ENCODE results near the gene MEF2A. TPM values are rescaled to one million over a fixed set of nuclear protein-coding genes. Genes with fewer than 3 reads are reported as not detected.

MEF2A gene
- total RNA-seq, 2 donors from 2014 or later: 164 to 168 TPM

DNA sequence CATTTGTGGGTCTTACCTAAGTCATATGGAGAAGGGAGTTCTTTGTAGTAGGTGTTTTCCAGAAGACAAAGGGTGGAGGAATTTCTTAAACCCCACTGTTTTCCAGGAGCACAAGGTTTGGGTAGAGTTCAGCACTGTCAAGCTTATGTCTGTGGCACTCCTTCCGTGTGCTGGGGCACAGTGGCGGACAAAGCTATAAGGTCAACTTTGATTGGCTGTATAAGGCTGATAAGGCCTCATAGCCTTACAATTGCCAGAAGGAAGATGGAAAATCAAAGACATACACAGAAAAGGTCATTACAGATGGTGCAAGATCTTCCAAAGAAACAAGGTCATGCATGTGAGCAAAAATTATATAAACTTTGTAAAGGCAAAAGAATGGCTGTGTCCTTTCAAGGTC is 170.9 kb downstream of the MEF2A start:
- no peak overlapping the region for H3K4me3 ChIP-seq
- no peaks in the 10 kb centered on the region for H3K9me3 ChIP-seq
- ATAC-seq (ENCODE audit: insufficient number of reproducible peaks, low FRiP score, low read depth) (no peak), DNase-seq (ENCODE audit: low spot score) (no peak)
- peaks cover 2 to 9% of the 10 kb centered on the region in 2 donors for H3K4me1 ChIP-seq (ENCODE audit: control insufficient read depth in 1 of 2, low read depth in 2 of 2)
- H3K27me3 ChIP-seq (replicated peaks; ENCODE audit: insufficient read depth): no peaks in the 10 kb centered on the region
- H3K36me3 ChIP-seq: no peaks in the 10 kb centered on the region
- TF ChIP-seq, protein P1, sequence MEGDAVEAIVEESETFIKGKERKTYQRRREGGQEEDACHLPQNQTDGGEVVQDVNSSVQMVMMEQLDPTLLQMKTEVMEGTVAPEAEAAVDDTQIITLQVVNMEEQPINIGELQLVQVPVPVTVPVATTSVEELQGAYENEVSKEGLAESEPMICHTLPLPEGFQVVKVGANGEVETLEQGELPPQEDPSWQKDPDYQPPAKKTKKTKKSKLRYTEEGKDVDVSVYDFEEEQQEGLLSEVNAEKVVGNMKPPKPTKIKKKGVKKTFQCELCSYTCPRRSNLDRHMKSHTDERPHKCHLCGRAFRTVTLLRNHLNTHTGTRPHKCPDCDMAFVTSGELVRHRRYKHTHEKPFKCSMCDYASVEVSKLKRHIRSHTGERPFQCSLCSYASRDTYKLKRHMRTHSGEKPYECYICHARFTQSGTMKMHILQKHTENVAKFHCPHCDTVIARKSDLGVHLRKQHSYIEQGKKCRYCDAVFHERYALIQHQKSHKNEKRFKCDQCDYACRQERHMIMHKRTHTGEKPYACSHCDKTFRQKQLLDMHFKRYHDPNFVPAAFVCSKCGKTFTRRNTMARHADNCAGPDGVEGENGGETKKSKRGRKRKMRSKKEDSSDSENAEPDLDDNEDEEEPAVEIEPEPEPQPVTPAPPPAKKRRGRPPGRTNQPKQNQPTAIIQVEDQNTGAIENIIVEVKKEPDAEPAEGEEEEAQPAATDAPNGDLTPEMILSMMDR (IDR thresholded peaks at IDR 0.05): no peak
- H3K27ac ChIP-seq: no peak overlapping the region

DNA sequence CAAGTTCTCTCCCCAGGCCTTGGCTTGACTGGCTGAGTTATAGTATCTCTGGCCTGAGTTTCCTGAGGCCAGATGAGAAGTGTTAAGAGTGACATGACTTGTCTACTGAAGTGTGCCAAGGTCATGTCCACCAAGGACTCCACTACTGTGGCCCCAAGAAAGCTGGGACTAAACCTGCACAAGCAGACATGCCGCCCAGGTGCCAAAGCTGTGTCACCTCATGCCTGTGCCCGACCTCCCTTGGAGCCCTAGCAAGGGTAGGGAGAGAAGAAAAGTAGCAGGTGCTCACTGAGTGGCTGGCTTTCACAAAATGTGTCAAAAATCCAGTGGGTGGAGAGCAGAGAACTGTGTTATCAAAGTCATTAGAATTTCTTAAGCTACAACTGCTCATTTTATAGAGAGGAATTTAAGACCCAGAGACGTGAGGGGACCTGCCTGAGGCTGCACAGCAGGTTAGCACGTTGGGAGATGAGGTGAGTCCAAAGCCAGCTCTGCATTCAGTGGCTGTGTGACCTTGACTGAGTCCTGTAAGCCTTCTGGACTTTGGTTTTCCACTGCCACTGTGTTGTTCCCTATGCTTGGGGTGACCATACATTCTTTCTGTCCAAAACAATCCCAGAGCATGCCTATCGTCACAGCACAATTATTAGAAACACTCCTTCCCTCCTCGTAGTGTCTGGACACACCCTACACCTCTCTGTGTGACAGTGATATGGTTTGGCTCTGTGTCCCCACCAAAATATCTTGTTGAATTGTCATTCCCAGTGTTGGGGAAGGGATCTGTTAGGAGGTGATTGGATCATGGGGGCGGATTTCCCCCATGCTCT is 172.4 kb downstream of the MEF2A start:
- H3K27ac ChIP-seq: no peak overlapping the region
- DNase-seq (ENCODE audit: low spot score) (no peak), ATAC-seq (ENCODE audit: insufficient number of reproducible peaks, low FRiP score, low read depth) (no peak)
- H3K36me3 ChIP-seq: no peaks in the 10 kb centered on the region
- no peaks in the 10 kb centered on the region for H3K27me3 ChIP-seq (replicated peaks; ENCODE audit: insufficient read depth)
- H3K9me3 ChIP-seq: no peaks in the 10 kb centered on the region
- TF ChIP-seq, protein P1 (IDR thresholded peaks at IDR 0.05): no peak
- peaks cover 0 to 3% of the 10 kb centered on the region in 2 donors for H3K4me1 ChIP-seq (ENCODE audit: control insufficient read depth in 1 of 2, low read depth in 2 of 2)
- H3K4me3 ChIP-seq: no peak overlapping the region

DNA sequence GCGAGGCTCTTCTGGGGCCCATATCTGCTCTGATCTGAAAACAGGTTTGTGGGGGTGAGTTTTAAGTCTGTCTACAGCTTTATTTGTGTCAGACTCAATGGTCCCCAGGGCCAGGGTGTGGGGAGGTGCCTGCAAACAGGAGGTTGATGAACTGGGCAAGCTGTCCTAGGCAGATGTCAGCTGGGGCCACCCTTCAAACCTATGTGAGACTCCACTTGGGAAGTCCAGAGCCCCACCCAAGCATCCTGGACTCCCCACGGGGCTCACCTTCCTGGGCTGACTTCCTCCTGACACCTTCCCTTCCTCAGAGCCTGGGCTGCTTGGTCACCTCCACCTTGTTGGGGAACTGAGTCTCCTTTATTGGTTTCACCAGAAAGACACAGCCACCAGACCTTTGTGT is 176.1 kb downstream of the MEF2A start:
- no peak for ATAC-seq (ENCODE audit: insufficient number of reproducible peaks, low FRiP score, low read depth)
- Histone ChIP-seq H3K36me3 (no peaks in the 10 kb centered on the region), H3K27me3 (replicated peaks; ENCODE audit: insufficient read depth) (no peaks in the 10 kb centered on the region), H3K4me1 (ENCODE audit: control insufficient read depth in 1 of 2, low read depth in 2 of 2) (no peaks in the 10 kb centered on the region), H3K27ac (no peak overlapping the region), H3K9me3 (no peaks in the 10 kb centered on the region), H3K4me3 (no peak overlapping the region)
- TF ChIP-seq, protein P1 (IDR thresholded peaks at IDR 0.05): no peak
- no peak for DNase-seq (ENCODE audit: low spot score)

DNA sequence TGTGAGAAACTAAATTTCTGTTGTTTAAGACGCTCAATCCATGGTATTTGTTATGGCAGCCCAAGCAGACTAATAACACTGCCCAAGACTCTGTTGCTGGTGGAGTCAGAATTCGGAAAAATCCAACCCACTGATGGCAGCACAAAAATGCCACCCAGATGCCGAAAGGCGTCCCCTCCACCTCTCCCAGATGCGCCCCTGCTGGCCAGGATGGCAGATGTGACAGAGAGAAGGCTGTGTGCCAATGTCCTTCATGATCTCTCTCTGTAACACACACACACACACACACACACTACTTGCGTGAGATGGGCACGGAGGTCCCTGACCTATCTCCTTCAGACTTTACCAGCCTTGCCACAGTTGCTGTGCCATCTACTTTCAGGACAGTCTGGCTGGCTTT is 178.4 kb downstream of the MEF2A start:
- no peaks in the 10 kb centered on the region for H3K4me1 ChIP-seq (ENCODE audit: control insufficient read depth in 1 of 2, low read depth in 2 of 2)

DNA sequence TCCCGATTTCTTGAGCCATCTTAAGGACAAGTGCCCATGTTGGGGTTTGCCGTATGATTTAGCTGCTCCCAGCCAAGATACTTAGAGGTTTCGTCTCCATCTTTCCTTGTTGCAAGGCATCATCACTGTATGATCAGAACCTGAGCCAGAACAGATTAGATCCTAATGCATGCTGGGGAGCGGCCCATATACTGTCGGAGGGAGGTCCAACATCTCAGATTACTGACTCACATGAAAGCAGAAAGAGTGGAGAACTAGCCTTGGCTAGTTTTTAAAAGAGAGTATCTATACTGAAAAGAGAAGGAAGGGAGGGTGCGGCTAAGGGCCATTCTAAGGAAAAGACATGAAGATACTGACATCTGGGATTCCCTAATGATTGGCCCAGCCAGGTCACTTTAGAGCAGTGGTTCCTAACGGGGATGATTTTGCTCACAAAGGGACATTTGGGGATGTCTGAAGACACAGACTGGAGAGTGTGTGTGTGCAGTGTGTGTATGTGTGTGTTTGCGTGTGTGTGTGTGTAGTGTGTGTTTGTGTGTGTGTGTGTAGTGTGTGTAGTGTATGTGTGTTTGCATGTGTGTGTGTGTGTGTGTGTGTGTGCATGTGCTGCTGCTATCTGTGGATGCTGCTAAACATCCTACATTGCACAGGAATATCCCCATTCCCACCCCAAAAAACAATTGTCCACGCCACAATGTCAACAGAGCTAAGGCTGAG is 179.7 kb downstream of the MEF2A start:
- H3K27ac ChIP-seq: no peak overlapping the region
- H3K36me3 ChIP-seq: no peaks in the 10 kb centered on the region
- TF ChIP-seq, protein P1 (IDR thresholded peaks at IDR 0.05): no peak
- H3K4me3 ChIP-seq: no peak overlapping the region
- H3K9me3 ChIP-seq: no peaks in the 10 kb centered on the region
- ATAC-seq (ENCODE audit: insufficient number of reproducible peaks, low FRiP score, low read depth) (no peak), DNase-seq (ENCODE audit: low spot score) (no peak)
- H3K4me1 ChIP-seq (ENCODE audit: control insufficient read depth in 1 of 2, low read depth in 2 of 2): no peaks in the 10 kb centered on the region
- H3K27me3 ChIP-seq (replicated peaks; ENCODE audit: insufficient read depth): no peaks in the 10 kb centered on the region

More for the DNA sequence above, 178.4 kb downstream of the MEF2A start:
- Histone ChIP-seq H3K4me3 (no peak overlapping the region), H3K36me3 (no peaks in the 10 kb centered on the region), H3K27ac (no peak overlapping the region), H3K27me3 (replicated peaks; ENCODE audit: insufficient read depth) (no peaks in the 10 kb centered on the region), H3K9me3 (no peaks in the 10 kb centered on the region)
- DNase-seq (ENCODE audit: low spot score) (no peak), ATAC-seq (ENCODE audit: insufficient number of reproducible peaks, low FRiP score, low read depth) (no peak)
- TF ChIP-seq, protein P1 (IDR thresholded peaks at IDR 0.05): no peak
